H9 (cell line): ENCODE measurements around the gene TENM4. TPM values are rescaled to one million over a fixed set of nuclear protein-coding genes. Genes with fewer than 3 reads are reported as not detected.

Source experiments
- DNase-seq: peaks from one replicate; pipeline ENCODE4 v3.0.0-alpha.2; 2017
- H2AFZ ChIP-seq: one replicate; pipeline ENCODE4 v1.6.1; 2013; ENCODE audit warnings: mild to moderate bottlenecking, low read length, control low read depth, moderate library complexity
- H2AK5ac ChIP-seq: 2 replicates; pipeline ENCODE4 v1.6.1; 2013; ENCODE audit warnings: low read length, control low read depth, mixed read lengths; ENCODE audit not compliant: insufficient read length
- H2BK120ac ChIP-seq: one replicate; pipeline ENCODE4 v1.6.1; 2013; ENCODE audit warnings: low read depth, mild to moderate bottlenecking, low read length, control low read depth, inconsistent platforms; ENCODE audit not compliant: poor library complexity, severe bottlenecking
- H2BK12ac ChIP-seq: 2 replicates; pipeline ENCODE4 v1.6.1; 2013; ENCODE audit warnings: low read length, control low read depth, mixed read lengths, low read depth; ENCODE audit not compliant: insufficient read length
- H2BK15ac ChIP-seq: 2 replicates; pipeline ENCODE4 v1.6.1; 2013; ENCODE audit warnings: low read depth, low read length, control low read depth
- H2BK20ac ChIP-seq: one replicate; pipeline ENCODE4 v1.6.1; 2013; ENCODE audit warnings: low read depth, mild to moderate bottlenecking, low read length, control low read depth, inconsistent platforms; ENCODE audit not compliant: poor library complexity, severe bottlenecking
- H2BK5ac ChIP-seq: 2 replicates; pipeline ENCODE4 v1.6.1; 2013; ENCODE audit warnings: low read length, control low read depth, mixed read lengths; ENCODE audit not compliant: insufficient read length
- H3K14ac ChIP-seq: 2 replicates; pipeline ENCODE4 v1.6.1; 2013; ENCODE audit warnings: low read length, control low read depth; ENCODE audit not compliant: insufficient read depth
- H3K18ac ChIP-seq: 2 replicates; pipeline ENCODE4 v1.6.1; 2013; ENCODE audit warnings: low read depth, mild to moderate bottlenecking, mixed read lengths, low read length, control low read depth; ENCODE audit not compliant: insufficient read length
- H3K23ac ChIP-seq: 2 replicates; pipeline ENCODE4 v1.6.1; 2013; ENCODE audit warnings: low read length, control low read depth, mixed read lengths, low read depth; ENCODE audit not compliant: insufficient read length
- H3K23me2 ChIP-seq: 2 replicates; pipeline ENCODE4 v1.6.1; 2013; ENCODE audit warnings: low read depth, mild to moderate bottlenecking, mixed read lengths, low read length, control low read depth; ENCODE audit not compliant: insufficient read length, poor library complexity, severe bottlenecking
- H3K27ac ChIP-seq: 2 replicates; pipeline ENCODE4 v1.5.1; 2013; ENCODE audit warnings: low read length, control low read depth, mixed read lengths, low read depth; ENCODE audit not compliant: insufficient read length
- H3K27me3 ChIP-seq: 2 replicates; pipeline ENCODE4 v1.6.1; 2013; ENCODE audit warnings: low read length, control low read depth, inconsistent platforms; ENCODE audit not compliant: insufficient read depth
- H3K4ac ChIP-seq: 2 replicates; pipeline ENCODE4 v1.6.1; 2013; ENCODE audit warnings: low read depth, mild to moderate bottlenecking, control low read depth, inconsistent platforms, low read length, moderate library complexity
- H3K4me1 ChIP-seq: 2 replicates; pipeline ENCODE4 v1.6.1; 2013; ENCODE audit warnings: low read length, control low read depth, inconsistent platforms; ENCODE audit not compliant: insufficient read depth
- H3K4me2 ChIP-seq: 2 replicates; pipeline ENCODE4 v1.6.1; 2013; ENCODE audit warnings: low read length, control low read depth, mixed read lengths; ENCODE audit not compliant: insufficient read length, insufficient read depth
- H3K56ac ChIP-seq: 2 replicates; pipeline ENCODE4 v1.6.1; 2013; ENCODE audit warnings: low read depth, mild to moderate bottlenecking, mixed read lengths, low read length, control low read depth; ENCODE audit not compliant: insufficient read length
- H3K79me1 ChIP-seq: 2 replicates; pipeline ENCODE4 v1.6.1; 2013; ENCODE audit warnings: low read depth, mild to moderate bottlenecking, moderate library complexity, low read length, control low read depth, inconsistent platforms; ENCODE audit not compliant: insufficient read depth, poor library complexity, severe bottlenecking
- H3K79me2 ChIP-seq: 2 replicates; pipeline ENCODE4 v1.6.1; 2013; ENCODE audit warnings: low read length, control low read depth, inconsistent platforms; ENCODE audit not compliant: insufficient read depth
- H3K9ac ChIP-seq: 2 replicates; pipeline ENCODE4 v1.6.1; 2013; ENCODE audit warnings: low read length, control low read depth, mixed read lengths; ENCODE audit not compliant: insufficient read length; ENCODE audit errors: extremely low read depth
- H3K9me3 ChIP-seq: one replicate; pipeline ENCODE4 v1.6.1; 2013; ENCODE audit warnings: low read depth, low read length, inconsistent platforms; ENCODE audit not compliant: control insufficient read depth
- H3T11ph ChIP-seq: one replicate; pipeline ENCODE4 v1.6.1; 2013; ENCODE audit warnings: mild to moderate bottlenecking, low read length, control low read depth, inconsistent platforms
- H4K20me1 ChIP-seq: one replicate; pipeline ENCODE4 v1.6.1; 2013; ENCODE audit not compliant: control insufficient read depth, insufficient read length, insufficient read depth
- H4K5ac ChIP-seq: 2 replicates; pipeline ENCODE4 v1.6.1; 2013; ENCODE audit warnings: low read depth, mild to moderate bottlenecking, mixed read lengths, low read length, control low read depth; ENCODE audit not compliant: insufficient read length
- H4K8ac ChIP-seq: replicated peaks from 2 replicates; pipeline ENCODE4 v1.6.1; 2013; ENCODE audit warnings: low read length, control low read depth, mixed read lengths, low read depth; ENCODE audit not compliant: insufficient read length
- H4K91ac ChIP-seq: 2 replicates; pipeline ENCODE4 v1.6.1; 2013; ENCODE audit warnings: low read depth, mild to moderate bottlenecking, moderate library complexity, mixed read lengths, low read length, control low read depth; ENCODE audit not compliant: insufficient read length
- H3K27ac Mint-ChIP-seq, 3 experiments: 2 replicates in 2 of 3; 3 replicates in 1 of 3; pipeline ENCODE4 v1.8.0; 2020 to 2021; ENCODE audit warnings: mixed read lengths in 3 of 3, mild to moderate bottlenecking in 1 of 3, moderate library complexity in 1 of 3
- H3K27me3 Mint-ChIP-seq: 2 replicates; pipeline ENCODE4 v1.8.0; 2021; ENCODE audit warnings: low read depth, mild to moderate bottlenecking, moderate library complexity, mixed read lengths
- H3K36me3 Mint-ChIP-seq, 3 experiments: 2 replicates in 2 of 3; 3 replicates in 1 of 3; pipeline ENCODE4 v1.8.0; 2020 to 2021; ENCODE audit warnings: low read depth in 3 of 3, mixed read lengths in 3 of 3; ENCODE audit not compliant: insufficient read depth in 1 of 3
- H3K4me1 Mint-ChIP-seq, 2 experiments: 2 replicates each; pipeline ENCODE4 v1.8.0; 2020; ENCODE audit warnings: mixed read lengths in 2 of 2
- H3K4me3 Mint-ChIP-seq, 2 experiments: 2 replicates in 1 of 2; 3 replicates in 1 of 2; pipeline ENCODE4 v1.8.0; 2020 to 2021; ENCODE audit warnings: mild to moderate bottlenecking in 2 of 2, mixed read lengths in 2 of 2, moderate library complexity in 1 of 2
- H3K9me3 Mint-ChIP-seq, 2 experiments: 2 replicates in 1 of 2; 3 replicates in 1 of 2; pipeline ENCODE4 v1.8.0; 2020; ENCODE audit warnings: mild to moderate bottlenecking in 2 of 2, mixed read lengths in 2 of 2, moderate library complexity in 1 of 2
- WGBS: extraction: QIAGEN DNeasy Blood & Tissue Kit; methylation state at CpG from one replicate; pipeline ENCODE4 v1.1.7; 2013; ENCODE audit warnings: missing lambda C conversion rate, low lambda C conversion rate, mixed read lengths; ENCODE audit not compliant: insufficient read length; ENCODE audit errors: extremely low coverage; 5-methylcytosine and 5-hydroxymethylcytosine counted together
- total RNA-seq: library from RNA; stranded (reverse); gene quantifications from 2 replicates; pipeline ENCODE4 v1.2.1, GENCODE V29; 2021
- TF ChIP-seq, protein P1 (sequence below): fragments of 200-600 bp; sonication (generic); conservative IDR thresholded peaks from 3 replicates; pipeline ENCODE4 v1.8.0; 2021; ENCODE audit warnings: antibody characterized with exemption, mild to moderate bottlenecking

TENM4 gene
- total RNA-seq, 1 experiment from 2014 or later: 4.6 TPM

GRCh38 chr11:78905756-78906155 lies 535.1 kb downstream of the TENM4 start:
- H2BK120ac ChIP-seq: no peak overlapping the region
- no peak overlapping the region for H3K4me3 Mint-ChIP-seq
- TF ChIP-seq, protein P1, sequence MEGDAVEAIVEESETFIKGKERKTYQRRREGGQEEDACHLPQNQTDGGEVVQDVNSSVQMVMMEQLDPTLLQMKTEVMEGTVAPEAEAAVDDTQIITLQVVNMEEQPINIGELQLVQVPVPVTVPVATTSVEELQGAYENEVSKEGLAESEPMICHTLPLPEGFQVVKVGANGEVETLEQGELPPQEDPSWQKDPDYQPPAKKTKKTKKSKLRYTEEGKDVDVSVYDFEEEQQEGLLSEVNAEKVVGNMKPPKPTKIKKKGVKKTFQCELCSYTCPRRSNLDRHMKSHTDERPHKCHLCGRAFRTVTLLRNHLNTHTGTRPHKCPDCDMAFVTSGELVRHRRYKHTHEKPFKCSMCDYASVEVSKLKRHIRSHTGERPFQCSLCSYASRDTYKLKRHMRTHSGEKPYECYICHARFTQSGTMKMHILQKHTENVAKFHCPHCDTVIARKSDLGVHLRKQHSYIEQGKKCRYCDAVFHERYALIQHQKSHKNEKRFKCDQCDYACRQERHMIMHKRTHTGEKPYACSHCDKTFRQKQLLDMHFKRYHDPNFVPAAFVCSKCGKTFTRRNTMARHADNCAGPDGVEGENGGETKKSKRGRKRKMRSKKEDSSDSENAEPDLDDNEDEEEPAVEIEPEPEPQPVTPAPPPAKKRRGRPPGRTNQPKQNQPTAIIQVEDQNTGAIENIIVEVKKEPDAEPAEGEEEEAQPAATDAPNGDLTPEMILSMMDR: no peak

More at GRCh38 chr11:78905756-78906155, 535.1 kb downstream of the TENM4 start:
- Histone ChIP-seq H3K23ac (no peak overlapping the region), H3K4me2 (no peak overlapping the region), H2BK5ac (no peak overlapping the region), H3K14ac (no peak overlapping the region), H2AK5ac (no peak overlapping the region), H3K9ac (no peak overlapping the region), H4K20me1 (no peaks in the 10 kb centered on the region), H3K4me1 (no peaks in the 10 kb centered on the region), H3K23me2 (no peaks in the 10 kb centered on the region), H3K4ac (no peak overlapping the region), H2BK12ac (no peak overlapping the region), H3K18ac (no peak overlapping the region), H3T11ph (no peak overlapping the region), H4K91ac (no peak overlapping the region), H4K8ac (no peak overlapping the region), H2BK15ac (no peak overlapping the region), H3K9me3 (no peaks in the 10 kb centered on the region), H3K79me1 (no peaks in the 10 kb centered on the region), H2BK20ac (no peak overlapping the region), H3K56ac (no peak overlapping the region), H3K27me3 (no peaks in the 10 kb centered on the region), H4K5ac (no peak overlapping the region), H3K27ac (no peak overlapping the region), H2AFZ (no peak overlapping the region), H3K79me2 (no peaks in the 10 kb centered on the region)
- Mint-ChIP-seq H3K27me3 (peaks cover 4% of the 10 kb centered on the region), H3K4me1 (no peaks in the 10 kb centered on the region; a peak in 1 of 4 replicates), H3K27ac (no peak overlapping the region; a peak in 1 of 7 replicates), H3K36me3 (no peaks in the 10 kb centered on the region), H3K9me3 (no peaks in the 10 kb centered on the region)
- no CpG with 5 or more reads among the region's 3 CpGs for WGBS
- DNase-seq: no peak
